LHCN-M2 (cell line): ENCODE data around the gene KDM4C. TPM values are rescaled to one million over a fixed set of nuclear protein-coding genes. Genes with fewer than 3 reads are reported as not detected.
A peak's percentile ranks its signal among the peaks of the same experiment; 100 is the strongest.
"Not testable (repeated sequence)": the region's sequence is repeated elsewhere in the genome, so short reads cannot be mapped to it uniquely, and the experiment has no call there.

ENCODE experiments used
- DNase-seq: peaks from one replicate; pipeline ENCODE4 v3.0.0-alpha.2; 2012; ENCODE audit warnings: low read depth
- total RNA-seq: library from RNA; depleted of rRNA; stranded (reverse); fragments of >200 nt; gene quantifications from 2 replicates; pipeline ENCODE4 v1.2.3, GENCODE V29; 2014

Gene KDM4C
- total RNA-seq, 1 experiment from 2014 or later = 22.6 TPM

DNA sequence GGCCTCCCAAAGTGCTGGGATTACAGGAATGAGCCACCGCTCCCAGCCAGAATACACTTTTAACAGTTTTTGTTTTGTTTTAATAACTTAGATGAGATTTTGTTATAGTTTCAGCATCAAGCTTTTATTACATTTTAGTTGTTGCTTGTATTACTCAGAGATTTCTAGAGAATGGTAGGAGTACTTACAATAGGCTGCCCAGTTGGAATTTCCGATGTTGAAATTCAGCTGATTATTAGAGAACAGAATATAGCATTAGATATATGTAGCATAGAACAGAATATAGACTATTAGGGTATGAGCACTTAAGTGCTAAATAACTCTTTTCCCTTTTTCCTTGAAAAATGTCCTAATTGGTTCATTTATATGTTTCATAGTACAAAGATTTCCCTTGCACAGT lies 6.2 kb downstream of the KDM4C start:
- no peak for DNase-seq

DNA sequence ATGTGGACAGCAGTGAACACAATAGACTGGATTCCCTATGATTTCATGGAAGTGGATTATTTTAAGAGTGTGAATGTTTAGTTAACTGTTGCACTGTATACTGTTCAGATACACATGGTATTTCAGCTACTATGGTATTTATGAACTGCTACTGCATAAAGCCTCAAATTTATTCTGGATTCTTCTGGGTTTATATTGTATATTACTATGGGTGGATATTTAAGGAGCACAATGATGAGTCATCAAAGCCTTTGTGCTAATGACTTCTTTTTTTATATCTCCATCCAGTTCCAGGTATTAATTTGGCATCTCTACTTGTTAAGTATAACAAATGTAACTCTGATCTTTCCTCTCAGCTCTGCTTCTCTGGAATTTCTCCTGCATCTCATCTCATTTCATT lies 6.8 kb downstream of the KDM4C start:
- no peak for DNase-seq

DNA sequence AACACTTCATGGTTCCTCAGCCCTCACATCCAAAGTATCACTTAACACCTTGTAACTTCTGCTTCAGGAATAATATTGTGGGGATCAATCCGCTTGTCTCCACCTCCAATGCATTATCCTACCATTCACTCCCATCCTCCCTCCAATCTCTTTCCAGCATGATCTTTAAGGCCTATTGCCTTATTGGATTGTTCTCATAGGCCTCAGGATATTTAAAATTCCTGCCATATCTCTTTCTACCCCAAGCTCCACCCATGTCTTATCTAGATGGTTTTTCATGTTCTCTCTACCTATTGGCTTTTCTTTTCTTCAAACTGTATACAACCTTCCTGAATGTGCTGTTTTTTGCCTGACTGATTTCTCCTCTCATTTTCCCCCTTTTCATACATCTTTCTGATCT lies 7.2 kb downstream of the KDM4C start:
- DNase-seq = no peak

DNA sequence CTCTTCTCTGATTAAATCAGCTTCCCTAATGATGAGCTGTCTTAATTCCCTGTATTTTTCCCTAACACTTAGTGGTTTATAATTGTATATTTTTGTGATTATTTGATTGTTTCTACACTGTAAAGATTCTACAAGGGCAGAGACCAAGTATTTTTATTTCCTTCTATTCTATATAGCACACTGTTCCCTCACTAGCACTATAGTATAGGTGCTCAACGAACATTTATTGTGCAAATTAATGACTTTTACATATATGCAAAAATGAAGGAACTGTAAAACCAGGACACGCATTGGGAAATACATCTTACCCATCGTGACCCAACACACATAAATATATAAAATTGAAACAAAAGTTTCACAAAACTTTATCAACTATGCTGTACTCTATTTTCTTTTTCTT lies 7.6 kb downstream of the KDM4C start:
- DNase-seq = no peak

GRCh38 chr9:6766606-6767005 lies 8.8 kb downstream of the KDM4C start:
- no peak for DNase-seq

DNA sequence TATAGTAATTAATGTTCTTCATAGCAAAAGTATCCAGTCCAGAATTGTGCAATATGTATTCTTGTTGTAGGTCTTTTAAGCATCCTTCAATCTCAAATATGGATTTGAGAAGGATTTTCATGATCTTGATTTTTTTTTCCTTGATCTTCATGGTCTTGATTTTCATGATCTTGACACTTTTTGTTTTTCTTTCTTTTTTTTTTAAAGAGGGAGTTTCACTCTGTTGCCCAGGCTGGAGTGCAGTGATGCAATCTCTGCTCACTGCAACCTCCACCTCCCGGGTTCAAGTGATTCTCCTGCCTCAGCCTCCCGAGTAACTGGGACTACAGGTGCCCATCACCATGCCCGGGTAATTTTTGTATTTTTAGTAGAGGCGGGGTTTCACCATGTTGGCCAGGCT lies 10.8 kb downstream of the KDM4C start:
- not testable (repeated sequence) for DNase-seq

- DNase-seq = no peak
These were observed 13.9 kb downstream of the KDM4C start for GRCh38 chr9:6771722-6772121.

GRCh38 chr9:6777213-6777902 lies 19.6 kb downstream of the KDM4C start:
- no peak for DNase-seq

DNA sequence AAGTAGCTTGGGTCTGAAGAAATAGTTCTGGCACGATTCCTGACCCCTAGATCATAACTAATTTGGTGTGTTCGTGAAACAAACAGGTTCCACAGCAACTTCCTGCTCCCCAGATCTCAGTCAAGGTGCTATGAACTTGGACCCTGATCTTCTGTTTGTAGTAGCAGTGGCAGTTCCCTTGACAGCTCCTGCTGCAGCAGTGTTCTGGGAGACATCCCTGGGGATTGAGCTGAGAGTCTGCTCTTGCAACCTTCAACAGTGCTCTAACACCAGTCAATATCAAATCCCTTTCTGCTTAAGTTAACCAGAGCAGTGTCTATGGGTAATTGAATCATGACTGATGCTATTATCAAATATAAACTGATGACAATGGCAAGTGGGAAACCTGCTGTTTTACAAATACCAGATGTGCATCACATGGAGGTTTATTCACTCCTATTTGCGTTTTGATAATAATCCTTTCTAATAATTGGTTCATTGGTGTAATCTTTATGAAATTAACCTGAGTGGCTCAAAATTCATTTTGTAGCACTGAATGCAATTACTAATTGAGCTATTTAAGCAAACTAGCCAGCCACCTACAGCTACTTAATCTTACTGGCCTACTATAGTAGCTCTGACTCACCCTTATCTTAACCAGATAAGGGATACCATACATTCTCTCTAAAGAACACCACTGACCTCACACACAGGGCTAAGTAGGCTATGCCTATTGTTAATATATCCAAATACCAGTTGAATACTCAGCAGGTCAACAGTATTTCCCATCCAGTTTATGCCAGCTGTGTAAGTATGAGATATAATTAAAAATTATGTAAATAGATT lies 21.9 kb downstream of the KDM4C start:
- no peak for DNase-seq

- no peak for DNase-seq
These were observed 22.9 kb downstream of the KDM4C start for GRCh38 chr9:6780690-6781089.

DNA sequence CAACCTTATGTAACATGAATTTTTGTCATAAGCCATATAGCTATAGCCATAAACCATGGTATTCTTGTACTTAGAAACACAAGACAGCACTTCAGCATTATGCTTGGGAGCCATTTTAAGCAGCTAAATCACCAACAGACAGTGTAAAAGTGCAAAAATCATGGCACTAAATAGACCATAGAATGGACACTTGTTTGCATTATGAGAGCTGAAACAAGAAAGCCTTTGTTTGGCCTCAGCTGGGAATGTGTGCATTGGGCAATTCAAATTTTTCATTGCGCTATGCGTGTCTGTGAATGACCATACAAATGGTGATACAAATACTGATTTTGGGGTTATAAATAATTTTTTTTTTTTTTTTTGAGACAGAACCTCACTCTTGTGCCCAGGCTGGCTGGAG lies 23.7 kb downstream of the KDM4C start:
- no peak for DNase-seq

DNA sequence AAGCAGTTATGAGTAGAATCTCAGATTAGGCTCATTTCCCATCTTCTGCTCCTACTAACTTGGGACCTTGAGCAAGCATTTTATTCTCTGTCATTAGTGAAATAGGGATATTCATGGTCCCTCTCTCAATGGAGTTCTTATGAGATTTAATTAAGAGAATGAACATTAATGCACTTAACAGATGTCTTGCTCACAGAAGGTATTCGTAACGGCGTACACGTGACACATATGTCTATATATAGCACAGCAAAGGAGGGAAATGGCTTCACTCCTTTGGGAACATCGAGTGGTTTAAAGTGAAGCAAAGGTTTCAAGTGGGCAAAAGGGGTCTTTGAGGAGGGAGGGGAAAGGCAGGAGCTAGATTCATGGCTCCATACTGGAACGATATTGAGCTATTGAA lies 24.6 kb downstream of the KDM4C start:
- no peak for DNase-seq

DNA sequence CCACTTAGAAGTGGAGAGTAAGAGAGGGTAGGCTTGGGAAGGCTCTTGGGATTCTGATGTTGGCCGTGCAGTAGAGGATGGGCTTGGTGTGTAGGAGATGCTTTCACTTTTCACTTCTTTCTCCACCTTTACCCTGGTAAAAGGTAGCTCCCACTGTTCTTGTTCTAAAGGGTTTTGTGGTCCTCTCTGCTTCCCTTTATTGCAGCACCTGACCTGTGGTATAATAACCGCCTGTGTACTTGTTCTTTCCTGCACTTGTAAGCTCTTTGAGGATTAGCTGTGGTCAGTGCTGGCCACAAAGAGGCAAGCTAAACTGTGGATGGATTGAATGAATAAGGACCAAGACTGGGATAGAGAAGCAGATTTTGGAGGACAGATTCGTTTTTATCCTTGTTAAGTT lies 25.2 kb downstream of the KDM4C start:
- peak; percentile 56 for DNase-seq

DNA sequence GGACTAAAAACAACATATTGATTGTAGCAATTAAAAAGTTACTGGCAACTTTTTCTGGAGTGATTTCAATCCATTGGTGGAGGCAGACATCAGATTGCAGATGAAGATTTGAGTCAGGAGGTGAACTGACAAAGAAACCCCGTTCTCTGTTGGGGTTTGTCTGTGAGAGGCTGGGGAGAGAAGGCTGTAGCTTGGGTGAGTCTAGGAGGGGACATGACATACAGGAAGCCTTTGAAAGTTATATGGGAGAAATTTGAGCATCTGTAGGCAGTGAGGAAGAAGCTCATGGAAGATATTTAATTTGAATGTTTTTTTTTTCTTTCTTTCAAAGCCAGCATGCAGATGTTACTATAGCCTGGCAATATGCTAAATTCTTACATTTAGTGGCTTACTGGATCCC lies 26.0 kb downstream of the KDM4C start:
- DNase-seq = no peak

GRCh38 chr9:6785682-6786081 lies 27.9 kb downstream of the KDM4C start:
- DNase-seq = no peak

- no peak for DNase-seq
These were observed 30.0 kb downstream of the KDM4C start for GRCh38 chr9:6787793-6788161.

DNA sequence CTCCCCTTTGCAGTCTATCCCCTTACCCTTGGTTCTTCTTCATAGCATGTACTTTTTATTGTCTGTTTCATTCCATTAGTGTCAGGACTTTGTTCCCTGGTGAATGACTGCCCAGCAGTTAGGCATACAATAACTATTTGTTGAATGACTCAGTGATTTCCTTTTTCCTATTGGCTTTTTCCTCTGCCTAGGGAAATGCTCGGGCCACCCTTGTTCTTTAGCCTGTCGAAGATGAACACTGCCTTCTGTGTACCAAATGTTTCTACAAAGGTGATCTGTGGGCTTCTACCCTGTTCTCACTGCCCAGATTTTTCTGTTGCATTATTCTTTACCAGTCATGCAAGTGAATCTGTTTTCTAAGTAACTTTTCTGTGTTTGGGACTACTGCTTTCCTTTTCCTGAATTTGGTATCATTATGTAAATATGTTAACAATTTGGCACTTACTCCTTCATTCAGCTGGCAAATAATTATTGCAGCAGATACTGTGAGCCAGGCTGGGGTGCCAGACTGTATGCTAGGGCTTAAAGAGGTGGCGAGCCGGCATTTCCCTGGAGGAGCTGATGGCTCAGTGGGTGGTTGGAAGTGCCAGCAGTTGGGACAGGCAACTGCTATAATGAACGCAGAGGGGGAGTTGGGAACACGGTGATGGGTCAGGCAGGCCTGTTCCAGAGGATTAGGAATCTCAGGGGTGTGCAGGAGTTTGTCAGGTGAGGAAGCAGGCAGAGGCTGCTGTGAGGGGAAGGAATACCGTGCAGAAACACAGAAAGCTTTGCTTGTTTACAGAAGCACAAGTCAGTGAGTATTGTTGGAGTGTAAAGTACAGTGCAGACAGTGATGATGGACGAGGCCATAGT lies 30.6 kb downstream of the KDM4C start:
- peak; percentile 56 for DNase-seq

- not testable (repeated sequence) for DNase-seq
These were observed 31.2 kb downstream of the KDM4C start for GRCh38 chr9:6789017-6789338.

- DNase-seq = no peak
These were observed 33.1 kb downstream of the KDM4C start for GRCh38 chr9:6790866-6791265.

DNA sequence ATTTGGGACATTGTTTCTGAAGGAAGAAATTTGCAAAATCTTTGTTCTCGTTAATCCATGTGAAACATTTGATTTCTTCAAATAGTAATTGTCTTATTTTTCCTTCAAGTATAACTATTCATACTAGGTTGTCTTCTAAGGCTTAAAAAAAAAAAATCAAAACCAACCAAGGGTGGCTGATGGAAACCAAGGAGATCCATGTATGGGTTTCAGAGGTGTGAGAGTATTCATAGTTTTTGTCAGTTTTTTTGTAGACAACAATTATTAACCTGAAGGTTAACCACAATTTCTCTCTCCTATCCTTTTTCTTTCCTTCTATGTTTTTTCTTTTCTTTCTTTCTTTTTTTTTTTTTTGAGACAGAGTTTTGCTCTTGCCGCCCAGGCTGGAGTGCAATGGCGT lies 35.4 kb downstream of the KDM4C start:
- DNase-seq = no peak

- no peak for DNase-seq
These were observed 37.2 kb downstream of the KDM4C start for GRCh38 chr9:6794936-6795335.

DNA sequence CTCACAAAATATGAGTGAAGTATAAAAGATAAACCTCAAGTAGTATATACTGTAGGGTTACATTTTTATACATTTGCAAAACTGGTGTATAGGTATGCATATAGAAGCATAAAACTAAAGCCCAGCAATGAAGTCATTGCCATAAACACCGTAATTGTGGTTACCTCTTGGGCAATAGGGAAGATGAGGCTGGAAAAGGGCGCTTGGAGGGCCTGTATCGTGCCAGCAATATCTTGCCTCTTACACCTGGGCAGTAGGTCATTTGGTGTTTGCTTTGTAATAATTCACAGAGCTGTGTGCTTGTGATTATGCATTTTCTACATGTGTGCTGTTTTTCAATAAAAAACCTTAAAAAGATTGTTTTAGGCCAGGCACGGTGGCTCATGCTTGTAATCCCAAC lies 45.2 kb downstream of the KDM4C start:
- DNase-seq = no peak

DNA sequence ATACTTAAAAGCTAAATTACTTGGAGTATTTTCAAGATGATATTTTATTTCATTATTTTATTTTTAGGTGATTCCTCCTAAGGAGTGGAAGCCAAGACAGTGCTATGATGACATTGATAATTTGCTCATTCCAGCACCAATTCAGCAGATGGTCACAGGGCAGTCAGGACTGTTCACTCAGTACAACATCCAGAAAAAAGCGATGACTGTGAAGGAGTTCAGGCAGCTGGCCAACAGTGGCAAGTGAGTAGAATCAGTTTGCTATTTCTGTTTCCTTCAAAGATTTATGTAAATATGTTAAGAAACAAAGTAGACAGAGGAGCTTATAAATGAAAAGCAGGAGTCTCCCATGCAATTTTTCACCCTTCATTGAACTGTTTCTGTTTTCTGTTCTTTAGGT lies 47.8 kb downstream of the KDM4C start:
- peak; percentile 53 for DNase-seq
